Ishikawa (cell line): ENCODE measurements around the gene BICC1.

Source experiments
- EGR1 ChIP-seq: IDR thresholded peaks from 2 replicates; pipeline ENCODE4 v1.6.1; 2012
- EP300 ChIP-seq: IDR thresholded peaks from 2 replicates; pipeline ENCODE4 v1.6.1; 2012; ENCODE audit warnings: borderline replicate concordance
- TAF1 ChIP-seq: IDR thresholded peaks from 2 replicates; pipeline ENCODE4 v1.6.1; 2012; ENCODE audit warnings: low read depth, mild to moderate bottlenecking
- TCF12 ChIP-seq: IDR thresholded peaks from 2 replicates; pipeline ENCODE4 v1.6.1; 2012; ENCODE audit warnings: low read depth
- TEAD4 ChIP-seq: IDR thresholded peaks from 2 replicates; pipeline ENCODE4 v1.6.1; 2012

DNA sequence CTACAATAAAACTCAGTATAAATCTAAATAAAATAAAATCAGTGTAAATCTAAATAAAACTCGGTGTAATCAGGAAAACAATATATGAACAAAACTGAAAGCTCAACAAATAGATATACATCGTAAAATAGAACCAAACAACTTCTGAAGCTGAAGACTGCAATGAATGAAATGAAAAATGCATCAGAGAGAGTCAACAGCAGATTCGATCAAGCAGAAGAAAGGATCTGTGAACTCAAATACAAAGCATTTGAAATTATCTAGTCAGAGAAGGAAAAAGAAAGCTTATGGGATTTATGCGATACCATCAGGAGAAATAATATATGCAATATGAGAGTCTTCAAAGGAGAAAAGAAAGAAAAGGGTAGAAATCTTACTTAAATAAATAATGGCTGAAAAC is 255.0 kb downstream of the BICC1 start:
- TF ChIP-seq TEAD4, result no peak
- no peak for TF ChIP-seq TAF1
- TF ChIP-seq EP300, result no peak
- TF ChIP-seq TCF12, result no peak
- TF ChIP-seq EGR1, result no peak
